CD4-positive, alpha-beta T cell treated with Interferon alpha-2 for 1 hour (primary cell): ENCODE measurements around the gene ZBTB5.
A peak's percentile ranks its signal among the peaks of the same experiment; 100 is the strongest.
"Not testable (repeated sequence)": the region's sequence is repeated elsewhere in the genome, so short reads cannot be mapped to it uniquely, and the experiment has no call there.

Source experiments
- DNase-seq, 2 donors: peaks; one replicate each; pipeline ENCODE4 v3.0.0-alpha.2; 2020 to 2022

ZBTB5 gene

DNA sequence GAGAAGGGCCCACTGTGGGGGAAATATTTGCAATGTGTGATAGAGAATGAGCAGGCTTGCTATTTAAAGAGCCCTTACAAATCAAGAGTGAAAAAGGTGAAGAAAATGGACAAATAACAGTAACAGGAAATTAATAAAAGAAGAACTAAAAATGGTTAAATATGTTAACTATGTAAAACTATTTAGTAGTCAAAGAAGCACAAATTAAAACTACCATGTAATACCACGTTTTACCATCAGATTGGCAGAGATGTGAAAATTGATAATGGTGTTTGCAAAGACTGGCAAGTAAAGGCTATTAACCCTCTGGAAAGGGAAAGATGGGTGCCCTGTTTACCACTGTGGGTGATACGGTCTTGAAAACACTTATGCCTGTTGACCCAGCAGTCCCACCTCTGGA is 65.9 kb downstream of the ZBTB5 start:
- DNase-seq, result no peak

GRCh38 chr9:37398464-37399025 is 66.7 kb downstream of the ZBTB5 start:
- DNase-seq, result no peak

GRCh38 chr9:37397948-37398347 is 67.3 kb downstream of the ZBTB5 start:
- not testable (repeated sequence) for DNase-seq

DNA sequence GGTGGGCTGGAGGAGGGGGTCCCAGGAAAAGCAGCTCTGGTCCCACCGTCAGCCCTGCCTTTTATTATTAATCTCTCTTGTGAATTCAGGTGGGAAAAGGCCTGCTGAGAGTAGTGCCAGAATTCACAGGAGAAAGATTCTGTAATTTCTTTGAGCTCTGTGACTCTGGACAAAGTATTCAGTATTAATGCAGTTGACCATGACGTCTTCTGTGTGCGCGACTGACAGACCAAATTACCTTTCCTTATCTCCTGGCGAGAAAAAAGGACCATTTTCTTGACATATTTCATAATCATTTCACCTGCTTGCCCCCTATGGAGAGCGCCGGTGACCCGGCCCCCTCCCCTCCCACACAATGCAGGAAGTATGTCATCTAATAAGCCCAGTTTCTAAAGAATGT is 69.6 kb downstream of the ZBTB5 start:
- DNase-seq, result no peak

DNA sequence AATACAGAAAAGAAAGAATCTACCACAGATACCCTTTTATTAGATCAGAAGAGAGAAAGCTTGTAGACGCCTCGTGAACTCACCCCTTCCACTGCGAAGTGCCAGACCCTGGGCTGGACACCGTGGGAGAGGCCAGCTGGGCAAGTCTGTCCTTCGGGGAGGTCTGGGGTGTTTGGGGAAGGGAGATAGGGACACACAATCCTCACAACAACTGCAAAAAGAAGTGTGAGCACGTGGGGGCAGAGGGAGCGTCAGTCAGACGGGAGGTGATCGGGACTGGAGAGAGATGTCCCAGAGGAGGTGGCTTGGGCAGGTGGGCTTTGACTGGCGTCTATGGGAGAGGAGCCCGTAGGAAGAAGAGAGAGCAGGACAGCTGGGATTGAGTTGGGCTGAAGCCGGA is 70.0 kb downstream of the ZBTB5 start:
- DNase-seq, result no peak

DNA sequence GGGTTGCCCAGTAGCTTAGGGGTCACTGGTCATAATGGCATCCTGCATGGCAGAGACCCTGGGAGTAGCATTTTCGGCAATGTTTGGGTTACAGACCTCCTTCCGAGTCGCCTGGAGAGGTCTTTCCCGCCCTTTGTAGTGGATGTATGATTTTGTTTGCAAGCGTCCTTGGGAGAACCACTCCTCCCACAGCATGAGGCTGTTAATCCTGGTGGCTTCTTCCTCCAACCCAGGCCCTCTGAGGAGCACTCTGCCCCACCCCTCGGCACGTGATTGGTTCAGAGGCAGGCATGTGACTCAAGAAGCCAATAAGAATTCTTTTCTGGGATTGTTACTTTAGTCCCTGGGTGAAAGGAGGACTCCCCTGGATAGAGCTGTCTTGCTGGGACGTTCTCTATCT is 73.0 kb downstream of the ZBTB5 start:
- DNase-seq, result no peak

- DNase-seq, result peak; percentile 38 to 46
Observed at GRCh38 chr9:37390759-37391158, 74.5 kb downstream of the ZBTB5 start.
